LNCAP (cell line): ENCODE data around the gene SF3B6.

Experiments used
- TF ChIP-seq, protein P1 (sequence below): fragments of 450-650 bp; IDR thresholded peaks from 2 replicates; pipeline ENCODE4 v1.5.1; 2017; ENCODE audit warnings: mild to moderate bottlenecking

The SF3B6 gene

GRCh38 chr2:24022324-24022974, 53.7 kb downstream of the SF3B6 start:
- TF ChIP-seq, protein P1, sequence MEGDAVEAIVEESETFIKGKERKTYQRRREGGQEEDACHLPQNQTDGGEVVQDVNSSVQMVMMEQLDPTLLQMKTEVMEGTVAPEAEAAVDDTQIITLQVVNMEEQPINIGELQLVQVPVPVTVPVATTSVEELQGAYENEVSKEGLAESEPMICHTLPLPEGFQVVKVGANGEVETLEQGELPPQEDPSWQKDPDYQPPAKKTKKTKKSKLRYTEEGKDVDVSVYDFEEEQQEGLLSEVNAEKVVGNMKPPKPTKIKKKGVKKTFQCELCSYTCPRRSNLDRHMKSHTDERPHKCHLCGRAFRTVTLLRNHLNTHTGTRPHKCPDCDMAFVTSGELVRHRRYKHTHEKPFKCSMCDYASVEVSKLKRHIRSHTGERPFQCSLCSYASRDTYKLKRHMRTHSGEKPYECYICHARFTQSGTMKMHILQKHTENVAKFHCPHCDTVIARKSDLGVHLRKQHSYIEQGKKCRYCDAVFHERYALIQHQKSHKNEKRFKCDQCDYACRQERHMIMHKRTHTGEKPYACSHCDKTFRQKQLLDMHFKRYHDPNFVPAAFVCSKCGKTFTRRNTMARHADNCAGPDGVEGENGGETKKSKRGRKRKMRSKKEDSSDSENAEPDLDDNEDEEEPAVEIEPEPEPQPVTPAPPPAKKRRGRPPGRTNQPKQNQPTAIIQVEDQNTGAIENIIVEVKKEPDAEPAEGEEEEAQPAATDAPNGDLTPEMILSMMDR: no peak

DNA sequence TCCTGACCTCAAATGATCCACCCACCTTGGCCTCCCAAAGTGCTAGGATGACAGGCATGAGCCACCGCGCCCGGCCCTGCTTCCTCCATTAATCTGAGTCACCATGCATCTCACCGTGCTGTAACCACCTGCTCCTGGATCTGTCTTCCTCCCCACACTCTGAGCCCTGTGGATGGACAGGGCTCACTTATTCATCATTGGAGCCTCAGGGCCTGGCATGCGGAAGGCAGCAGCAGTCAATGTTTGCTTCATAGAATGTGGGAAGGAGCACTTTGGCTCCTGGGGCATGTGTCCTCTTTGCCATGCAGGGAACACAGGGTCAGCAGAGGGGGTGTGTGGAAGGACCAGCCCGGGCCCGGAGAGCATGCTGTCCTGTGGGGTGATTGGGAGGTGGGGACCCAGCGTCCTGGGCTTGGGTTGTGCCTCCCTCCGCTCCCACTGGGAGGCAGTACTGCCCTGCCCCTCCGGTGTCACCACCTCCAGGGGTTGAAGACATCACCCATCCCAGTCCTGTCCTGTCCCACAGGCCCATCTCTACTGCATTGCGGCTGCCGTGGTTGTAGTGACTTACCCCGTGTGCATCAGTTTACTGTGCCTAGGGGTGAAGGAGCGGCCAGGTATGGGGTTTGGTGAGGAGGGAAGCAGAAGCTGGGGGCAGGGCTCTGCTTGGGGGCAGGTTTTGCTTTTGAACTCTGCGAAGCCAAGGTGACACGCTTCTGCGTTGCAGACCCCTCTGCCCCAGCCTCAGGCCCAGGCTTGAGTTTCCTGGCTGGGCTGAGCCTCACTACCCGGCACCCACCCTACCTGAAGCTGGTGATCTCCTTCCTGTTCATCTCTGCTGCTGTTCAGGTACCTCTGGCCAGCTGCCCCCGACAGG, 54.8 kb downstream of the SF3B6 start:
- TF ChIP-seq, protein P1: no peak

DNA sequence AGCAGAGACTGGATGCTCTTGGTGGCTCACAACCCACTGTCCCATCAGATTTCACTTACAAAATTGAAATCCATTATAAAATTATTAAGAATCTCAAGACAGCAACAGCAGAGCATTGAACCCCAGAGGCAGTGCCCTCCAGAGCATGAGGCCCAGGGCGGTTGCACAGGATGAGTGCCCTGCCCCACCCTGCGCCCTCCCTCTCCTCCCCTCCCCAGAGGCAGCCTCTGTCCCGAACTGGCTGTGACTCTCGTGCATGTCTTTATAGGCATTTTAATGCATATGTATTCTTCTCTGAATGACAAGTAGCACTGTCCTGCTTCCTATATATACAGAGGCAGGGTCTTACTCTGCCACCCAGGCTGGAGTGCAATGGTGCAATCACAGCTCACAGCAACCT, 55.9 kb downstream of the SF3B6 start:
- TF ChIP-seq, protein P1: no peak

DNA sequence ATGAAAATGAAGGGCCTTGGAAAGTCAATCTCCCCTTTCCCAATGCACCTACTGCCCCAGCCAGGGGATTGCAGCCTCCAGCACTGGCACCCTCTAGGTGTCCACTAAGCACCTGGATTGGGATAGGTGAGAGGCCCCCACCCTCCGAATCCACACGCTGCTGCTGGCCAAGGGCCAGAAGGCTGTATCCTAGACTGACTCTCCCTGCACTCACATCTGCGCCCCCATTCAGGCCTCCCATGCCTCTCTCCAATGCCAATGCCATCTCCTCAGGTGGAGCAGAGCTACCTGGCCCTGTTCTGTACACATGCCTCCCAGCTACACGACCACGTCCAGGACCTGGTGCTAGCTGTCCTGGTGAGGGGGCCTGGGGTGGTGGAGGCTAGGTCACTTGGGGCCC, 56.4 kb downstream of the SF3B6 start:
- TF ChIP-seq, protein P1: no peak

DNA sequence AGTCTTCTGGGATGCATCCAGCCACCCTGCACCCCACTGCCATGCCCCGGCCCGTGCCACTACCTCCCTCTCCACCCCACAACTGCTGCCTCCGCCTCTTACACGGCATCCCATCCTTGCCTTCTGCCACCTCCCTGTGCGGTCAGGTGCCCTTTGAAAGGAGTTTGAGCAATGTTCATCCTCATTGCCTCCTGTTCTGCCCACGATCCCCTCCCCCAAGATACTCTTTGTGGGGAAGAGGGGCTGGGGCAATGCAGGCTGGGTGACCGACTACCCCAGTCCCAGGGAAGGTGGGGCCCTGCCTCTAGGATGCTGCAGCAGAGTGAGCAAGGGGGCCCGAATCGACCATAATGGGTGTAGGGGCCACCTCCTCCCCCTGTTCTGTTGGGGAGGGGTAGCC, 57.9 kb downstream of the SF3B6 start:
- TF ChIP-seq, protein P1: no peak

GRCh38 chr2:24017711-24018110, 58.4 kb downstream of the SF3B6 start:
- TF ChIP-seq, protein P1: no peak
